HG02981 (cell line): ENCODE measurements around the gene GRIA3.

Experiments
- ATAC-seq: cut with Tn5 transposase; IDR thresholded peaks from one replicate; pipeline ENCODE4 v1.9.1; 2021; ENCODE audit warnings: mild to moderate bottlenecking, moderate library complexity; ENCODE audit not compliant: unreplicated experiment

GRIA3 gene

DNA sequence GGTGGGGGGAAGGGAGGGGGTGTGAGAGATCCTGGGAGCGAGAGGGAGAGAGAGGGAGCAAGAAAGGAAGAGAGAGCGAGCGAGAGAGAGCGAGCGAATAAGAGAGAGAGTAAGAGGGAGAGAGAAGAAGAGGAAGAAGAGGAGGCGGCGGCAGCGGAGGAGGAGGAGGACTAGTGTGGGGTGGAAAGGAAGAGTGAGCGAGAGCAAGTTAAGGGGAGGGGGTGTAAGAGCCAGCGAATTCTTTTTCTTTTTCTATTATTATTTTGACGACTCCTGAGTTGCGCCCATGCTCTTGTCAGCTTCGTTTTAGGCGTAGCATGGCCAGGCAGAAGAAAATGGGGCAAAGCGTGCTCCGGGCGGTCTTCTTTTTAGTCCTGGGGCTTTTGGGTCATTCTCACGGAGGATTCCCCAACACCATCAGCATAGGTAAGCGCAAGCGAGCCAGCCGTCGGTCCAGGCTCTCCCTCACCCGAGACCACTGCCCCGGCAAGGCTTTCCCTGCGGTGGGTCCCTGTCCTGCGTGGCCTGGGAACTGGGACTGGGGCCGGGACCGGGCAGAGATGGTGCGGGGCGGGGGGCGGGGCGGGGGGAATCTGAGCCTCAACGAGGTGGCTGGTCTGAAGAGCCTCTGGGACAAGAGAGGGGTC, at the start of gene GRIA3:
TSS of gene GRIA3 (plus strand) at position 60 of the 647 bp plus-strand sequence. CDS start at position 318, 258 bp downstream.
- ATAC-seq: no peak

- ATAC-seq: no peak
Observed at GRCh38 chrX:123138473-123138872, 45.6 kb upstream of the GRIA3 start.

DNA sequence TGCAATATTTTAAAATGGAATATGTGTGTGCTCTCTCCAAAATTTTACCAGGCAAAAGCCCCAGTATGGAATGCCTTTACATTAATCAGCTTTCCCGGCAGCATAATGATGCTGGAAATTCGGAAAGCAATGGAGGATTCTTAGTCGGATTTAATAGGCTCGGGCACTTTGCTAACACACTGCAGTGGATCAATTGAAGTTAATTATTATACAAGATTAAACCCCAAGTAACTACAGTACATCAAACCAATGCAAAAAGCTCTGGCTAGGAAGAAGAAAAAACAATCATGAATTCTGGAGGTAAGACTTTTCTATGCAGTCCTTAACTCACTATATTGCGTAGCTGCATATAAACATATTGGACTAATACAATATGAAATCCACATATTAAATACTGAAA, 43.6 kb upstream of the GRIA3 start:
- no peak for ATAC-seq

- no peak for ATAC-seq
Observed at GRCh38 chrX:123140904-123141303, 43.2 kb upstream of the GRIA3 start.

DNA sequence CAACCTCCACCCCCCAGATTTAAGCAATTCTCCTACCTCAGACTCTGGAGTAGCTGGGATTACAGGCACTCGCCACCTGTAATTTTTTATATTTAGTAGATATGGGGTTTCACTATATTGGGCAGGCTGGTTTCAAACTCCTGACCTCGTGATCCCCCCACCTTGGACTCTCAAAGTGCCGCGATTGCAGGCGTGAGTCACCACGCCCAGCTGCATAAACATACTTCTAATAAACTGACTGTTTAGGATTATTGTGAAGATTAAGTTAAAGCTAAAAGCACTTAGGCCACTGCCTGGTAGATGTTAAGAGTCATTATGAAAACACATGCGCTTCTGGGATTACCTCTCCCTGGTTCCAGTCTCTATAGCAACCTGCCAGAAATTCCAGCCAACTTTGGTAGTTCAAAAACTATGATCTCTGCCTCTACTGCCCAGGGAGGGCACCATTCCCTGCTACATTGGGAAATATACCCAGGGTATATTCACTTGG, 30.2 kb upstream of the GRIA3 start:
- ATAC-seq: no peak

- no peak for ATAC-seq
Observed at GRCh38 chrX:123155327-123155726, 28.8 kb upstream of the GRIA3 start.

DNA sequence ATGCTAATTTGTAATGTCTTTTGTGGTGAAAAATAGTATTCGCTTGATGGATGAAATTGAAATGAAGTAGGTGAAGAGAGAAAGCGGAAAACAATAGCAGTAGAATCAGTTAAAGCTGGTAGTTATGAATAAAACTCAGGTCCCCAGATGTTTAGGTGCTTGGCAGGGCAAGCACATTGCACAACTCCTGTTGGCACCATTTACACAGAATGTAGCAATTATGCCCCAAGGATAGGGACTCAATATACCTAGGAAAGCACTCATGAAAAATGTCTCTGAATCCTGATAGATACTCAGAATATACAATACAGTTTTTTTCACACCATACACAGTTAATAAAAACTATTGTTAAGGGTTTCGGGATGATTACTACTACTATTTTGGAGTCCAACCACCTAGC, 26.5 kb upstream of the GRIA3 start:
- ATAC-seq: no peak

DNA sequence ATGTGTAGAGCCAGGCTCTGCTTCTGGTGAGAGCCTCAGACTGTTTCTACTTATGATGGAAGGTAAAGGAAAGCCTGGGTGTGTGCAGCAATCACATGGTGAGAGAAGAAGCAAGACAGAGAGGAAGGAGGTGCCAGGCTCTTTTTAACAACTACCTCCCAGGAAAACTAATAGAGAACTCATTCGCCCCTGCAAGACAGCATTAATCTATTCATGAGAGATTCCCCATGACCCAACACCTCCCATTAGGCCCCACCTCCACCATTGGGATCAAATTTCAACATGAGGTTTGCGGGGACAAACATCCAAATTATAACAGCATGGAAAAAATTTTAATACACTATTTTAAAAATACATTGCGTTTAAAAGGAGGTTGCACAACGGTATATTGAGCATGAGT, 24.7 kb upstream of the GRIA3 start:
- no peak for ATAC-seq

GRCh38 chrX:123167621-123168020, 16.5 kb upstream of the GRIA3 start:
- no peak for ATAC-seq

DNA sequence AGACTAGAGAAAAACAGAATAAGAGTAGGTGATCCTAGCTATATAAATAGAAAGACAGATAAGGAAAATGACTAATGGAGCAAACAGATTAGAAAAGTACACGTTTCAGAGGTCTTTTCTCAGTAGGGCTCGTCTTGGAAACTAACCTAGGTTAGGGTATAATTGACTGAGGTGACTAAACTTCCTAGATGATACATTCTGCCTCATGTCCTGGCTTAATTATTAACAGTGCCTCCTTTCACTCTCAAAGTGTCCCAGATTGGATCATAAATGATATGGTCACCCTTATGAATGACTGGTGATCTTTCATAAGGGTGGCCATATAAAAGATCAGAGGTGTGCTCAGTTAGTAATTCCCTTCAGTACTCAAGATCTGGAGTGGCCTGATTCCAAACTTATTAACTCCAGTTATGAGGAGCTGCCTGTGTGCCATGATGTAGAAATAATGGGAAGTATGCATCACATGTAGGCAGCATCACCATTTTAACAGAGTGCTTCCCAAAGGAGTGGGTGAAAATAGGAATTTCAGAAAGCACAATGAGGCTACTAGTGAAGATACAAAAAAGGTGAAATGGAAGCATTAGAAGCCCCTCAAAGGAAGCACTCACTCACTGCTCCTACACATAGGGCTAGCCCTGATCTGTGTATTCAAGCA, 14.7 kb upstream of the GRIA3 start:
- no peak for ATAC-seq

DNA sequence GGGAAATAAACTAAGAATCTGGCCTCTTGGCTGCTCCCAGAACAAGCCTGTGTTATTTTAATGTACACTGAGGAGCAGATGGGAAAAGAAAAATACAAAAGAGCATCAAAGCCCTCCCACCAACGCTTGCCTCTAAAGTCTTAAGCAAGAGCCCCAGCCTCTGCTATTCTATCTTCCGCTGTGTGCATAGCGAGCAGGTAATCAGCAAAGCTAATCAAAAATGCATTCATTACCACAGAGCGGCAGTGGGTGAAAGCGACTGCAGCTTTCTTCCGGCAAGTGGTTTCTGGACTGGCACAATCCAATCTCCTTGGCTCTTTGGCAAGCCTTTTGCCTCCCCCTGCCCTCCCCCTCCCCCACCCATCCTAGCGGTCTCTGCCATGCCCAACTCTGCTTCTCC, 13.5 kb upstream of the GRIA3 start:
- no peak for ATAC-seq

DNA sequence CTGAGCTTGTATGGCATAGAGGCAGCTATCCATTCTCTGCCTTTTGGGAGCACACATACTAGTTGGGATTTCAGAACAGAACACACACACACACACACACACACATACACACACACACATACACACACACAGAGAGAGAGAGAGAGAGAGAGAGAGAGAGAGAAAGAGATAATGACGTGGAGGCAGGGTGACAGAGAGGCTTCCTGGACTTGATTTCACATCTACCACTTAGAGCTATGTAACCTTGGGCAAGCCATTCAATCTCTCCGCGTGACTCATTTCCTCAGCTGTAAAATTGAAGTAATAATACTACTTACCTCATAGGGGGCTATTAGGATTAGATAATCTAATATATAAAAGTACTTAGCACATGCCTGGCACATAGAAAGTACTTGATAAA, 12.3 kb upstream of the GRIA3 start:
- ATAC-seq: no peak

DNA sequence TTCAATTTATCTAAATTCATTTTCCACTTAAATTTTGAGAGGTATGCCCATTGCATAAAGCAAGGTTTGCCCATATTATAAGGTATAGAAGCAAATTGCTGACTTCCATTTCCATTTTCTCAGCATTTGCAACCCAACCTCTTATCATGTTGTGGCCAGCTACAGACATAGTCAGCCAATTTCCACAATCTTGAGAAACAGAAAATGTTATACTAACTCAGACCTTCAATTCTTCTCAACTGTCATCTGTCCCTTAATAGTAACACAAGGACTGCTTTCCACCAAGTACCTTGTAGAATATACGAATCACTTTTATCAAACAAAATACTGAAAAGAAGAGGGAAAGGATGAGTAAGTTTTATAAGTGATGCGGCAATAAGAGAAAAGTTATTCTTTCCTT, 11.2 kb upstream of the GRIA3 start:
- no peak for ATAC-seq

DNA sequence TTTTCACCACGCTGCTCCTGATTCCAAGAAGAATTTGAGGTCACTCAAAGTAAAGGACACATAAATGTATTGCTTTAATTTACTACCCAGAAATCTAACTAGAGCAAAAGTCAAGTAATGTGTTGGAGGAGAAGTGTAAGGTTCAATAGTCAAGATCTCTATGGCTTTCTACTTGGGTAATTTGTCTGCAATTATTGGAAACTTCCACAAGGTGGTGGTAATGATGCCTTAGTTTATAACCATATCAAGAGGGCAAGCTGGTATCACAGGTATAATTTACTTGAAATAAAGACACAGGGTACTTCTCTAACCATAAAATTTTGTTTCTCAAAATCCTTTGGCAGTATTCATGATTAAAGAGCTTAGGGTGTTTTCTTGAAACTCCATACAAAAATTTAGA, 10.2 kb upstream of the GRIA3 start:
- ATAC-seq: no peak

GRCh38 chrX:123175366-123176122, 8.5 kb upstream of the GRIA3 start:
- no peak for ATAC-seq

GRCh38 chrX:123181233-123181914, 2.7 kb upstream of the GRIA3 start:
- no peak for ATAC-seq

GRCh38 chrX:123184866-123185276, 793 bp downstream of the GRIA3 start:
- ATAC-seq: no peak

- no peak for ATAC-seq
Observed at GRCh38 chrX:123185721-123186120, 1.6 kb downstream of the GRIA3 start.

DNA sequence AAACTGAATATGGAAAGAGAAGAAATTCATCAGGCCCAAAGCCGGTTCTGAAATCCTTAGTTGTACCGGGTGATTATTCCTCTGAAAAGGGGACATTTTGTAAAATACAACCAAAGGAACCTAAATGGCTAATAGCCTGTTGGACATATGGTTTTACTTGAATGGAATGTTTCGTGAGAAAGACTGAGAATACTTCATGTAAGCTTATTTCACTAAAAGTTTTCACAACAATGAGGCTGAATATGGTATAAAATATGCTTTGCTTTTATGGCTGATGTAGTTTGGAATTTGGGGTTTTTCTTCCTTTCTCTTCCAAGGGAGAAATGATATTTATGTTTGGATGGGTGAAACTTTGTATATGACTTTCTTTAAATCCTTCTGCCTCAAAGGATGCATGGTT, 2.7 kb downstream of the GRIA3 start:
- no peak for ATAC-seq

GRCh38 chrX:123188081-123188480, 4.0 kb downstream of the GRIA3 start:
- ATAC-seq: no peak

DNA sequence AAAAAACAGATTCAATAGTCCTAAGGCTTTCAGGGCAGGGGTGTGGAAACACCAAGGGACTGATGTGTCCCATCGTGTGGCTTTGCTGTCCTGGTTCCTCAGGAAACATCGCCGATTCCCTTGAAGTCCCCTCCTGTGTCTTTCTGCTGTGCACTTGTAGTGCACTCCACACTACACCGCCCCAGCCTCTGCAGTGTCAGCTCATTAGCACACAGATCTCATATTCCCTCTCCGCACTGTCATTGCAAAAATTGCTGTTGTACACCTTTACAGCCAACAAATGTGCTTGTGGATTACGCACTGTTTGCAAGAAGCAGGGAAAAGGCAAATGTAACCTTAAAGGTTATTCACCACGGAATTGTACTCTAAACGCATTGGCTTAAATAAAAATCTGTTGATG, 5.3 kb downstream of the GRIA3 start:
- no peak for ATAC-seq
